ENCODE data around the gene TEX51.

DNA sequence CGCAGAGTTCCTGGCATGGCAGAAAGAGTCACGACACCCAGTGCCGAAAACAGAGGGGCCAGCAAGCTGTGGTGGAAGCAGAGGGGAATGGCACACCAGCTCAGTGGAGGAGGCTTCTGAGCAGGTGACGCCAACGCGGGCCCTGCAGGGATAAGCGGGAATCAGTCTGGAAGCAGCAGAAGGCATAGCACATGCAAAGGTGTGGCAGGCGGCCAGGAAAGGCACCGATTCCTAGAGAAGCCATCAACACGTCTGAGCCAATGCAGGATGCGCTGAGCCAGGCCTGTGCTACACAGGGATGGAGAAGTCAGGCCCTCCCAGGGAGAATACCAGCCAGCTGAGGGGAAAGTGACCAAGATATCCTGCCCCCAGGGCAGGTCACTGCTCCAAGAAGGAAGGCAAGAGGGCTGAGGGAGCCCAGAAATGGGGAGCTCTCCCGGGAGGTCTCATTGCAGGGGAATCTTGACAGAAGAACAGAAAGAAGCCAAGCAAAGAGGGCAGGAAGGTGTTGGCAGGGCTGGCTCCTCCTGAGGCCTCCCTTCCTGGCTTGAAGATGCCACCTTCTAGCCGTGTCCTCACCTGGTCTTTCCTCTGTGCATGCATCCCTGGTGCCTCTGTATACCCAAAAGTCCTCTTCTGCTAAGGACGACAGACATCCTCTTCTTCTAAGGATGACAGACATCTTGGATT lies 16.3 kb downstream of the TEX51 start:
- no peak for TF ChIP-seq YY1 (IDR thresholded peaks at IDR 0.05; ENCODE audit: extremely low read depth, insufficient replicate concordance, low read depth, low read length)
- no peak for TF ChIP-seq CTCF (IDR thresholded peaks at IDR 0.05 in 2 of 3, conservative IDR thresholded peaks at IDR 0.05 in 1 of 3; ENCODE audit: borderline replicate concordance in 1 of 3, insufficient read depth in 1 of 3, low read depth in 2 of 3, low read length in 2 of 3)
- no peak for TF ChIP-seq RAD21 (IDR thresholded peaks at IDR 0.05; ENCODE audit: low read depth)
- TF ChIP-seq POLR2AphosphoS5 (IDR thresholded peaks at IDR 0.05; ENCODE audit: low read depth, low read length): no peak
- TF ChIP-seq SRF (IDR thresholded peaks at IDR 0.05; ENCODE audit: low read depth): no peak
- TF ChIP-seq POLR2A (IDR thresholded peaks at IDR 0.05; ENCODE audit: borderline replicate concordance, extremely low read depth, insufficient read depth, insufficient read length): no peak
- no peak for TF ChIP-seq SP1 (IDR thresholded peaks at IDR 0.05; ENCODE audit: low read depth)

All from HCT116 (cell line).